Progenitor cell of endocrine pancreas (in vitro differentiated cells): Measurements from ENCODE around the gene VWC2L. TPM values are rescaled to one million over a fixed set of nuclear protein-coding genes. Genes with fewer than 3 reads are reported as not detected.

Source experiments
- DNase-seq: peaks from one replicate; pipeline ENCODE4 v3.0.0; 2021; ENCODE audit warnings: low spot score; ENCODE audit not compliant: unreplicated experiment
- H3K27ac Mint-ChIP-seq: 2 replicates; pipeline ENCODE4 v1.8.0; 2021; ENCODE audit warnings: mild to moderate bottlenecking, moderate library complexity, mixed read lengths
- H3K27me3 Mint-ChIP-seq: 2 replicates; pipeline ENCODE4 v1.8.0; 2021; ENCODE audit warnings: mixed read lengths
- H3K36me3 Mint-ChIP-seq: 2 replicates; pipeline ENCODE4 v1.8.0; 2022; ENCODE audit warnings: mixed read lengths; ENCODE audit not compliant: insufficient read depth
- H3K4me1 Mint-ChIP-seq: 2 replicates; pipeline ENCODE4 v1.8.0; 2021; ENCODE audit warnings: low read depth, mixed read lengths
- H3K4me3 Mint-ChIP-seq: 2 replicates; pipeline ENCODE4 v1.8.0; 2021; ENCODE audit warnings: low read depth, mild to moderate bottlenecking, moderate library complexity, mixed read lengths
- H3K9me3 Mint-ChIP-seq: 2 replicates; pipeline ENCODE4 v1.8.0; 2021; ENCODE audit warnings: low read depth, mixed read lengths
- CTCF ChIP-seq: fragments of 200-600 bp; sonication (generic); IDR thresholded peaks from one replicate; pipeline ENCODE4 v1.5.0; 2021; ENCODE audit warnings: antibody characterized with exemption, mild to moderate bottlenecking; ENCODE audit not compliant: unreplicated experiment
- total RNA-seq: library from RNA; stranded (reverse); gene quantifications from 2 replicates; pipeline ENCODE4 v1.2.1, GENCODE V29; 2021

VWC2L gene
- total RNA-seq, 1 donor from 2014 or later = not detected

GRCh38 chr2:214481204-214481603, 70.3 kb downstream of the VWC2L start:
- Mint-ChIP-seq H3K27ac (no peak overlapping the region), H3K4me3 (no peak overlapping the region), H3K36me3 (no peaks in the 10 kb centered on the region), H3K27me3 (no peaks in the 10 kb centered on the region), H3K4me1 (peaks cover 6% of the 10 kb centered on the region), H3K9me3 (no peaks in the 10 kb centered on the region)
- DNase-seq = no peak
- TF ChIP-seq CTCF = no peak

GRCh38 chr2:214482728-214483127, 71.9 kb downstream of the VWC2L start:
- Mint-ChIP-seq H3K4me1 (peaks cover 8% of the 10 kb centered on the region), H3K36me3 (no peaks in the 10 kb centered on the region), H3K4me3 (no peak overlapping the region), H3K9me3 (no peaks in the 10 kb centered on the region), H3K27me3 (peaks cover 2% of the 10 kb centered on the region), H3K27ac (peak overlapping the region; percentile 80)
- no peak for DNase-seq
- no peak for TF ChIP-seq CTCF

- no peak overlapping the region for H3K27ac Mint-ChIP-seq
- H3K36me3 Mint-ChIP-seq = no peaks in the 10 kb centered on the region
- H3K4me1 Mint-ChIP-seq = peaks cover 8% of the 10 kb centered on the region
- H3K9me3 Mint-ChIP-seq = no peaks in the 10 kb centered on the region
- H3K4me3 Mint-ChIP-seq = no peak overlapping the region
- H3K27me3 Mint-ChIP-seq = peaks cover 2% of the 10 kb centered on the region
- no peak for TF ChIP-seq CTCF
- DNase-seq = no peak
Observed at GRCh38 chr2:214484239-214484638, 73.4 kb downstream of the VWC2L start.

GRCh38 chr2:214484701-214485100, 73.8 kb downstream of the VWC2L start:
- H3K27me3 Mint-ChIP-seq = peaks cover 2% of the 10 kb centered on the region
- no peaks in the 10 kb centered on the region for H3K9me3 Mint-ChIP-seq
- no peak overlapping the region for H3K4me3 Mint-ChIP-seq
- H3K36me3 Mint-ChIP-seq = no peaks in the 10 kb centered on the region
- H3K4me1 Mint-ChIP-seq = peaks cover 8% of the 10 kb centered on the region
- no peak for TF ChIP-seq CTCF
- DNase-seq = no peak
- no peak overlapping the region for H3K27ac Mint-ChIP-seq

GRCh38 chr2:214489181-214489580, 78.3 kb downstream of the VWC2L start:
- H3K9me3 Mint-ChIP-seq = no peaks in the 10 kb centered on the region
- H3K4me1 Mint-ChIP-seq = peaks cover 3% of the 10 kb centered on the region
- peaks cover 2% of the 10 kb centered on the region for H3K27me3 Mint-ChIP-seq
- no peak overlapping the region for H3K27ac Mint-ChIP-seq
- no peak overlapping the region for H3K4me3 Mint-ChIP-seq
- H3K36me3 Mint-ChIP-seq = no peaks in the 10 kb centered on the region
- no peak for DNase-seq
- TF ChIP-seq CTCF = peak; percentile 11

- Mint-ChIP-seq H3K9me3 (no peaks in the 10 kb centered on the region), H3K27me3 (peaks cover 2% of the 10 kb centered on the region), H3K36me3 (no peaks in the 10 kb centered on the region), H3K27ac (no peak overlapping the region), H3K4me3 (no peak overlapping the region), H3K4me1 (peaks cover 3% of the 10 kb centered on the region)
- DNase-seq = no peak
- TF ChIP-seq CTCF = no peak
Observed at GRCh38 chr2:214489702-214490101, 78.8 kb downstream of the VWC2L start.
